ENCODE results near the gene VPS33B.
A peak's percentile ranks its signal among the peaks of the same experiment; 100 is the strongest.

VPS33B gene

DNA sequence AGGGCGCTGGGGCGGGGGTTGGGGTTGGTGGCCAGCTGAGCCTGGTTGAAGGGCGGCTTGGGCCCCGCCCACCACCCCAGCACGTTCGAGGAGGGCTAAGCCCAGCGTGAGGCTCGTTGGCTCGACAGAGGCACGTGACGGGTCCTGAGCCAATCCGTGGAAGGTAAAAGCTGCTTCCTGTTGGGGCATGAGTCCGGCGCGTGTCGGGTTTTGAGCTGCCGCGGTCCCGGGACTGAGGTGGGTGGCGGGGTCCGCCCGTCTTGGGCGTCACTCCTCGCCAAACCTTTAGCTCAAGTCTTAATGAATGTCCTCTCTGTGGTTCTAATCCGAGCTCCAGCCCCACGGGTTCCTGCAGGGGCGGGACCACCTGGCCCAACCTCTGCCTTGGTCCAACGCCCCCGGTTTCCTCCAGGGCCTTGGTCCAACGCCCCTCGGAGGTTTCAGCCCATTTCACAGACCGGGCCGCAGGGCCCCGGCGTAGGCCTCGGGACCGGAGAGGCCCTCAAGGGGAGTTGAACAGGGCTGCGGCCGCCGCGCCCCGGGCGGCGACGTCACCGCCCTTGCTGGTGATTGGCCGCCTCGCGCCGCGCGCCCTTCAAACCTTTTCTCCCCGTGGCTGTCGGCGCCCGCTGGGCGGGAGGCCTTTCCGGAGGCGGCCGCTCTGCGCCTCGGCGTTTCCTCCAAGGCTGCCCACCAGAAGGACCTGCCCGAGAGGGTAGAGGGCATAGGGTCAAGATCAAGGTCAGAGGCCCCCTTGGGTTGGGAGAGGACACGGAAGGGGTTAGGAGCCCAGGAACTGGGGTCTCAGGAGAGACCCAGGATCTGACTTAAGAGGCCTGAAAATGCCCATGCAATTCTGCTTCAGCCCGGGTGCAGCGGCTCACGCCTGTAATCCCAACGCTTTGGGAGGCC, 67.4 kb downstream of the VPS33B start, which contains the start of gene RCCD1 (continued):
- TF ChIP-seq HOXD13 (CRISPR knock-in tag; IDR thresholded peaks at IDR 0.05; ENCODE audit: borderline replicate concordance), result no peak
- TF ChIP-seq, protein P1, sequence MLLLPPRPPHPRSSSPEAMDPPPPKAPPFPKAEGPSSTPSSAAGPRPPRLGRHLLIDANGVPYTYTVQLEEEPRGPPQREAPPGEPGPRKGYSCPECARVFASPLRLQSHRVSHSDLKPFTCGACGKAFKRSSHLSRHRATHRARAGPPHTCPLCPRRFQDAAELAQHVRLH (tag by site-specific recombination; IDR thresholded peaks at IDR 0.05), result no peak
- no peak for TF ChIP-seq ZNF350 (tag by site-specific recombination; IDR thresholded peaks at IDR 0.05)
- peak; percentile 63; the same call in 1 of the 2 replicates for TF ChIP-seq GLI4 (tag by site-specific recombination; IDR thresholded peaks at IDR 0.05)
- TF ChIP-seq, protein P2, sequence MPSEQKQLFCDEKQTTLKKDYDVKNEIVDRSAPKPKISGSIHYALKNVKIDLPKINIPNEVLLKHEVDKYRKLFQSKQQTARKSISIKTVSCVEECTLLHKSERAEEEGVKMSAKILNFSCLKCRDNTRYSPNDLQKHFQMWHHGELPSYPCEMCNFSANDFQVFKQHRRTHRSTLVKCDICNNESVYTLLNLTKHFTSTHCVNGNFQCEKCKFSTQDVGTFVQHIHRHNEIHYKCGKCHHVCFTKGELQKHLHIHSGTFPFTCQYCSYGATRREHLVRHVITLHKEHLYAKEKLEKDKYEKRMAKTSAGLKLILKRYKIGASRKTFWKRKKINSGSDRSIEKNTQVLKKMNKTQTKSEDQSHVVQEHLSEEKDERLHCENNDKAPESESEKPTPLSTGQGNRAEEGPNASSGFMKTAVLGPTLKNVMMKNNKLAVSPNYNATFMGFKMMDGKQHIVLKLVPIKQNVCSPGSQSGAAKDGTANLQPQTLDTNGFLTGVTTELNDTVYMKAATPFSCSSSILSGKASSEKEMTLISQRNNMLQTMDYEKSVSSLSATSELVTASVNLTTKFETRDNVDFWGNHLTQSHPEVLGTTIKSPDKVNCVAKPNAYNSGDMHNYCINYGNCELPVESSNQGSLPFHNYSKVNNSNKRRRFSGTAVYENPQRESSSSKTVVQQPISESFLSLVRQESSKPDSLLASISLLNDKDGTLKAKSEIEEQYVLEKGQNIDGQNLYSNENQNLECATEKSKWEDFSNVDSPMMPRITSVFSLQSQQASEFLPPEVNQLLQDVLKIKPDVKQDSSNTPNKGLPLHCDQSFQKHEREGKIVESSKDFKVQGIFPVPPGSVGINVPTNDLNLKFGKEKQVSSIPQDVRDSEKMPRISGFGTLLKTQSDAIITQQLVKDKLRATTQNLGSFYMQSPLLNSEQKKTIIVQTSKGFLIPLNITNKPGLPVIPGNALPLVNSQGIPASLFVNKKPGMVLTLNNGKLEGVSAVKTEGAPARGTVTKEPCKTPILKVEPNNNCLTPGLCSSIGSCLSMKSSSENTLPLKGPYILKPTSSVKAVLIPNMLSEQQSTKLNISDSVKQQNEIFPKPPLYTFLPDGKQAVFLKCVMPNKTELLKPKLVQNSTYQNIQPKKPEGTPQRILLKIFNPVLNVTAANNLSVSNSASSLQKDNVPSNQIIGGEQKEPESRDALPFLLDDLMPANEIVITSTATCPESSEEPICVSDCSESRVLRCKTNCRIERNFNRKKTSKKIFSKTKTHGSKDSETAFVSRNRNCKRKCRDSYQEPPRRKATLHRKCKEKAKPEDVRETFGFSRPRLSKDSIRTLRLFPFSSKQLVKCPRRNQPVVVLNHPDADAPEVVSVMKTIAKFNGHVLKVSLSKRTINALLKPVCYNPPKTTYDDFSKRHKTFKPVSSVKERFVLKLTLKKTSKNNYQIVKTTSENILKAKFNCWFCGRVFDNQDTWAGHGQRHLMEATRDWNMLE (tag by site-specific recombination; conservative IDR thresholded peaks at IDR 0.05; ENCODE audit: low read depth), result no peak; the same call in 1 of the 2 replicates
- peak; percentile 93 for TF ChIP-seq KLF7 (tag by site-specific recombination; IDR thresholded peaks at IDR 0.05; ENCODE audit: borderline replicate concordance)
- TF ChIP-seq, protein P3, sequence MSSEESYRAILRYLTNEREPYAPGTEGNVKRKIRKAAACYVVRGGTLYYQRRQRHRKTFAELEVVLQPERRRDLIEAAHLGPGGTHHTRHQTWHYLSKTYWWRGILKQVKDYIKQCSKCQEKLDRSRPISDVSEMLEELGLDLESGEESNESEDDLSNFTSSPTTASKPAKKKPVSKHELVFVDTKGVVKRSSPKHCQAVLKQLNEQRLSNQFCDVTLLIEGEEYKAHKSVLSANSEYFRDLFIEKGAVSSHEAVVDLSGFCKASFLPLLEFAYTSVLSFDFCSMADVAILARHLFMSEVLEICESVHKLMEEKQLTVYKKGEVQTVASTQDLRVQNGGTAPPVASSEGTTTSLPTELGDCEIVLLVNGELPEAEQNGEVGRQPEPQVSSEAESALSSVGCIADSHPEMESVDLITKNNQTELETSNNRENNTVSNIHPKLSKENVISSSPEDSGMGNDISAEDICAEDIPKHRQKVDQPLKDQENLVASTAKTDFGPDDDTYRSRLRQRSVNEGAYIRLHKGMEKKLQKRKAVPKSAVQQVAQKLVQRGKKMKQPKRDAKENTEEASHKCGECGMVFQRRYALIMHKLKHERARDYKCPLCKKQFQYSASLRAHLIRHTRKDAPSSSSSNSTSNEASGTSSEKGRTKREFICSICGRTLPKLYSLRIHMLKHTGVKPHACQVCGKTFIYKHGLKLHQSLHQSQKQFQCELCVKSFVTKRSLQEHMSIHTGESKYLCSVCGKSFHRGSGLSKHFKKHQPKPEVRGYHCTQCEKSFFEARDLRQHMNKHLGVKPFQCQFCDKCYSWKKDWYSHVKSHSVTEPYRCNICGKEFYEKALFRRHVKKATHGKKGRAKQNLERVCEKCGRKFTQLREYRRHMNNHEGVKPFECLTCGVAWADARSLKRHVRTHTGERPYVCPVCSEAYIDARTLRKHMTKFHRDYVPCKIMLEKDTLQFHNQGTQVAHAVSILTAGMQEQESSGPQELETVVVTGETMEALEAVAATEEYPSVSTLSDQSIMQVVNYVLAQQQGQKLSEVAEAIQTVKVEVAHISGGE (tag by site-specific recombination; conservative IDR thresholded peaks at IDR 0.05; ENCODE audit: low read depth), result peak; percentile 76
- TF ChIP-seq ZNF114 (tag by site-specific recombination; IDR thresholded peaks at IDR 0.05), result no peak
- TF ChIP-seq ZNF112 (tag by site-specific recombination; IDR thresholded peaks at IDR 0.05), result no peak
- no peak for TF ChIP-seq ZNF211 (tag by site-specific recombination; IDR thresholded peaks at IDR 0.05; ENCODE audit: low read depth)
- TF ChIP-seq MYNN (tag by site-specific recombination; IDR thresholded peaks at IDR 0.05; ENCODE audit: borderline replicate concordance), result no peak
- no peak for TF ChIP-seq OSR2 (tag by site-specific recombination; IDR thresholded peaks at IDR 0.05)
- TF ChIP-seq, protein P4, sequence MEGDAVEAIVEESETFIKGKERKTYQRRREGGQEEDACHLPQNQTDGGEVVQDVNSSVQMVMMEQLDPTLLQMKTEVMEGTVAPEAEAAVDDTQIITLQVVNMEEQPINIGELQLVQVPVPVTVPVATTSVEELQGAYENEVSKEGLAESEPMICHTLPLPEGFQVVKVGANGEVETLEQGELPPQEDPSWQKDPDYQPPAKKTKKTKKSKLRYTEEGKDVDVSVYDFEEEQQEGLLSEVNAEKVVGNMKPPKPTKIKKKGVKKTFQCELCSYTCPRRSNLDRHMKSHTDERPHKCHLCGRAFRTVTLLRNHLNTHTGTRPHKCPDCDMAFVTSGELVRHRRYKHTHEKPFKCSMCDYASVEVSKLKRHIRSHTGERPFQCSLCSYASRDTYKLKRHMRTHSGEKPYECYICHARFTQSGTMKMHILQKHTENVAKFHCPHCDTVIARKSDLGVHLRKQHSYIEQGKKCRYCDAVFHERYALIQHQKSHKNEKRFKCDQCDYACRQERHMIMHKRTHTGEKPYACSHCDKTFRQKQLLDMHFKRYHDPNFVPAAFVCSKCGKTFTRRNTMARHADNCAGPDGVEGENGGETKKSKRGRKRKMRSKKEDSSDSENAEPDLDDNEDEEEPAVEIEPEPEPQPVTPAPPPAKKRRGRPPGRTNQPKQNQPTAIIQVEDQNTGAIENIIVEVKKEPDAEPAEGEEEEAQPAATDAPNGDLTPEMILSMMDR (tag by site-specific recombination; IDR thresholded peaks at IDR 0.05), result no peak
- TF ChIP-seq HOXC10 (CRISPR knock-in tag; IDR thresholded peaks at IDR 0.05), result no peak
- TF ChIP-seq ZNF76 (tag by site-specific recombination; IDR thresholded peaks at IDR 0.05; ENCODE audit: borderline replicate concordance, low read depth), result peak; percentile 64; the same call in 1 of the 2 replicates
- TF ChIP-seq, protein P5, sequence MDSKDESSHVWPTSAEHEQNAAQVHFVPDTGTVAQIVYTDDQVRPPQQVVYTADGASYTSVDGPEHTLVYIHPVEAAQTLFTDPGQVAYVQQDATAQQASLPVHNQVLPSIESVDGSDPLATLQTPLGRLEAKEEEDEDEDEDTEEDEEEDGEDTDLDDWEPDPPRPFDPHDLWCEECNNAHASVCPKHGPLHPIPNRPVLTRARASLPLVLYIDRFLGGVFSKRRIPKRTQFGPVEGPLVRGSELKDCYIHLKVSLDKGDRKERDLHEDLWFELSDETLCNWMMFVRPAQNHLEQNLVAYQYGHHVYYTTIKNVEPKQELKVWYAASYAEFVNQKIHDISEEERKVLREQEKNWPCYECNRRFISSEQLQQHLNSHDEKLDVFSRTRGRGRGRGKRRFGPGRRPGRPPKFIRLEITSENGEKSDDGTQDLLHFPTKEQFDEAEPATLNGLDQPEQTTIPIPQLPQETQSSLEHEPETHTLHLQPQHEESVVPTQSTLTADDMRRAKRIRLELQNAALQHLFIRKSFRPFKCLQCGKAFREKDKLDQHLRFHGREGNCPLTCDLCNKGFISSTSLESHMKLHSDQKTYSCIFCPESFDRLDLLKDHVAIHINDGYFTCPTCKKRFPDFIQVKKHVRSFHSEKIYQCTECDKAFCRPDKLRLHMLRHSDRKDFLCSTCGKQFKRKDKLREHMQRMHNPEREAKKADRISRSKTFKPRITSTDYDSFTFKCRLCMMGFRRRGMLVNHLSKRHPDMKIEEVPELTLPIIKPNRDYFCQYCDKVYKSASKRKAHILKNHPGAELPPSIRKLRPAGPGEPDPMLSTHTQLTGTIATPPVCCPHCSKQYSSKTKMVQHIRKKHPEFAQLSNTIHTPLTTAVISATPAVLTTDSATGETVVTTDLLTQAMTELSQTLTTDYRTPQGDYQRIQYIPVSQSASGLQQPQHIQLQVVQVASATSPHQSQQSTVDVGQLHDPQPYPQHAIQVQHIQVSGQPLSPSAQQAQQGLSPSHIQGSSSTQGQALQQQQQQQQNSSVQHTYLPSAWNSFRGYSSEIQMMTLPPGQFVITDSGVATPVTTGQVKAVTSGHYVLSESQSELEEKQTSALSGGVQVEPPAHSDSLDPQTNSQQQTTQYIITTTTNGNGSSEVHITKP (tag by site-specific recombination; IDR thresholded peaks at IDR 0.05), result peak; percentile 67
- TF ChIP-seq, protein P6, sequence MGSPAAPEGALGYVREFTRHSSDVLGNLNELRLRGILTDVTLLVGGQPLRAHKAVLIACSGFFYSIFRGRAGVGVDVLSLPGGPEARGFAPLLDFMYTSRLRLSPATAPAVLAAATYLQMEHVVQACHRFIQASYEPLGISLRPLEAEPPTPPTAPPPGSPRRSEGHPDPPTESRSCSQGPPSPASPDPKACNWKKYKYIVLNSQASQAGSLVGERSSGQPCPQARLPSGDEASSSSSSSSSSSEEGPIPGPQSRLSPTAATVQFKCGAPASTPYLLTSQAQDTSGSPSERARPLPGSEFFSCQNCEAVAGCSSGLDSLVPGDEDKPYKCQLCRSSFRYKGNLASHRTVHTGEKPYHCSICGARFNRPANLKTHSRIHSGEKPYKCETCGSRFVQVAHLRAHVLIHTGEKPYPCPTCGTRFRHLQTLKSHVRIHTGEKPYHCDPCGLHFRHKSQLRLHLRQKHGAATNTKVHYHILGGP (tag by site-specific recombination; IDR thresholded peaks at IDR 0.05), result no peak
- peak; percentile 39 for TF ChIP-seq ZBTB17 (tag by site-specific recombination; IDR thresholded peaks at IDR 0.05)
- TF ChIP-seq, protein P7, sequence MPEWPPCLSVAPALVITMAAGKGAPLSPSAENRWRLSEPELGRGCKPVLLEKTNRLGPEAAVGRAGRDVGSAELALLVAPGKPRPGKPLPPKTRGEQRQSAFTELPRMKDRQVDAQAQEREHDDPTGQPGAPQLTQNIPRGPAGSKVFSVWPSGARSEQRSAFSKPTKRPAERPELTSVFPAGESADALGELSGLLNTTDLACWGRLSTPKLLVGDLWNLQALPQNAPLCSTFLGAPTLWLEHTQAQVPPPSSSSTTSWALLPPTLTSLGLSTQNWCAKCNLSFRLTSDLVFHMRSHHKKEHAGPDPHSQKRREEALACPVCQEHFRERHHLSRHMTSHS (tag by site-specific recombination; IDR thresholded peaks at IDR 0.05), result no peak
- peak; percentile 94 for TF ChIP-seq ZFP37 (tag by site-specific recombination; IDR thresholded peaks at IDR 0.05)
- no peak for TF ChIP-seq ZNF366 (tag by site-specific recombination; conservative IDR thresholded peaks at IDR 0.05)
- no peak for TF ChIP-seq ZNF621 (tag by site-specific recombination; IDR thresholded peaks at IDR 0.05)
